Adrenal gland (tissue), 12 donors: ENCODE measurements around the gene SDR42E1. TPM values are rescaled to one million over a fixed set of nuclear protein-coding genes. Genes with fewer than 3 reads are reported as not detected.

Experiments
- DNase-seq, 7 donors: peaks; one replicate each; pipeline ENCODE4 v3.0.0-alpha.2; 2019 to 2020
- H3K27ac ChIP-seq, 5 donors: fragments of 200-600 bp; sonication (generic) in 4 of 5; 1 replicate in 3 of 5; 2 replicates in 2 of 5; pipeline versions ENCODE4 v1.5.1 to v1.8.0; 2016 to 2020; ENCODE audit warnings: mild to moderate bottlenecking in 1 of 5
- H3K27me3 ChIP-seq: fragments of 200-600 bp; 2 replicates; pipeline ENCODE4 v1.8.0; 2021
- H3K36me3 ChIP-seq, 2 donors: fragments of 200-600 bp; replicated peaks in 1 of 2; 1 replicate in 1 of 2; 2 replicates in 1 of 2; pipeline versions ENCODE4 v1.5.1 to v1.8.0; 2018 to 2022
- H3K4me1 ChIP-seq, 2 donors: fragments of 200-600 bp; replicated peaks in 1 of 2; 1 replicate in 1 of 2; 2 replicates in 1 of 2; pipeline versions ENCODE4 v1.5.1 to v1.8.0; 2018 to 2021
- H3K4me3 ChIP-seq, 4 donors: fragments of 200-600 bp; sonication (generic) in 3 of 4; one replicate each; pipeline ENCODE4 v1.5.1; 2016 to 2018
- H3K9me3 ChIP-seq, 3 donors: fragments of 200-600 bp; sonication (generic) in 1 of 3; replicated peaks in 1 of 3; 1 replicate in 2 of 3; 2 replicates in 1 of 3; pipeline versions ENCODE4 v1.5.1 to v1.8.0; 2016 to 2021
- POLR2A ChIP-seq, 2 donors: fragments of 450-650 bp; IDR thresholded peaks; one replicate each; pipeline ENCODE4 v1.6.1; 2017; ENCODE audit warnings: antibody characterized with exemption in 2 of 2, mild to moderate bottlenecking in 2 of 2, moderate library complexity in 1 of 2
- WGBS, 4 donors: extraction: QIAGEN DNeasy Blood & Tissue Kit in 2 of 4; methylation state at CpG; one replicate each; pipeline versions ENCODE4 v1.1.5 to v1.1.7; 2013 to 2017; 5-methylcytosine and 5-hydroxymethylcytosine counted together
- intact Hi-C, 2 donors: fragments of 100-400 bp; cut with DNase I; formaldehyde crosslinking; loops; one replicate each; pipeline versions ENCODE4 v1.14.1 to v1.15.0; 2022 to 2023
- polyA plus RNA-seq, 3 donors: library from polyadenylated mRNA; stranded (reverse); fragments of 200-250 nt in 2 of 3; fragments of 350-450 nt in 1 of 3; fragmentation: Illumina TruSeq in 1 of 3; extraction: RNeasy Lipid Tissue Mini Kit (QIAGEN cat#74804) in 1 of 3; gene quantifications; one replicate each; pipeline ENCODE4 v1.2.3, GENCODE V29; 2013 to 2014
- total RNA-seq, 9 donors: library from RNA; depleted of rRNA in 4 of 9; stranded (reverse); fragments of >200 nt in 4 of 9; fragments of 120-200 nt in 1 of 9; fragmentation: NEBNext Ultra II Directional in 1 of 9; extraction: Animal tissue kit (Norgen Biotek cat#: 25700) in 1 of 9; gene quantifications; one replicate each; pipeline versions ENCODE4 v1.1.0 to v1.2.4, GENCODE V29; 2013 to 2023
- TF ChIP-seq, protein P1 (sequence below), 6 experiments: fragments of 450-650 bp in 4 of 6; fragments of 200-600 bp in 2 of 6; sonication (generic) in 1 of 6; IDR thresholded peaks; 1 replicate in 5 of 6; 2 replicates in 1 of 6; pipeline versions ENCODE4 v1.5.1 to v1.8.0; 2016 to 2021; ENCODE audit warnings: antibody characterized with exemption in 6 of 6, mild to moderate bottlenecking in 2 of 6, moderate library complexity in 1 of 6
- donor health status: healthy with polysubstance abuse.
- donor health status: Bipolar disorder and iron deficiency.
- donor health status: DM: yes; HTN: yes; CAD: no.
- donor health status: DM: no; HTN: no; CAD: no.
- donor health status: DM: no; HTN: no; CAD: no.
- donor health status: DM: yes; HTN: yes; CAD: no.

SDR42E1 gene
- total and polyA plus RNA-seq, 12 donors, result 0.10 to 0.94 (median 0.28) TPM; not detected in 1

DNA sequence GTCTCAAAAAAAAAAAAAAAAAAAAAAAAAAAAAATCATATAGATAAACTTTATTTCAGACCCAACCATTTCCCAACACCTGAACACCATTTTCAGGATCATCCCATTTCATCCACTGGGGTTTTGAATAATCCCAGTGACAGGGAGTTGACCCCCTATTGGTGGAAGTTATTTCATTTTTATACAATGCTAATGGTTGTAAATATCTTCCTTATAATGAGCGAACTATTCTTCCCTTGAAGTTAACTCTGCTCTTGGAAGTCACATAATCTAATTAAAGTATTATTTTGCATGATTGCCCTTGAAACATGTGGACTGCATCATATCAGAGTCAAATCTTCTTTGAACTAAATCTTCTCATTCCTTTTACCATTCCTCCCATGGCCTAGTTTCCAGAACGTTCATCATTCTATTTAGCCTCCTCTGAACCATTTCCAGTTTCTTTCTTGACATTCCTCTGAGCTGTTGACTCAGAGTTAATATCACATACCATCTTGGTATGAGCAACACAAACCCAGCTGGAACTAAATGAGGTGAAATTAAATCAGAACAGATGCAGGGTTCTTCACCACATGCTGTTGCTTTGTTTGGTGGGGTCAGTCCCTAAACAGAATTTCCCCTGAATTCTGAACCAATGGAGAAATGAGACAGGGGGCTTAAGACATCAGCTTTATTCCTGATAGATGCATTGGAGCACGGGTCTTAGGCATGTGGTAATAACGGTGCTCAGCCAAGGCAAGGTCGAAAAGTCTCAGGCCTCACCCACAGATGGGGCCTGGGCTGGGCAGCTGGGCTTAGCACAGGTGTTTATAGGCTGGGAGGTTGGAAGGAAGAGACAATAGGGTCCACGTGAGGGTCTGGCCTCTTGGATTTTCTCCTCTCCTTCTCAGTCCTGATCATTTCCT lies 32.7 kb upstream of the SDR42E1 start:
- no peak overlapping the region for H3K4me3 ChIP-seq
- no peaks in the 10 kb centered on the region for H3K27me3 ChIP-seq
- no peak for TF ChIP-seq POLR2A (IDR thresholded peaks at IDR 0.05)
- TF ChIP-seq, protein P1, sequence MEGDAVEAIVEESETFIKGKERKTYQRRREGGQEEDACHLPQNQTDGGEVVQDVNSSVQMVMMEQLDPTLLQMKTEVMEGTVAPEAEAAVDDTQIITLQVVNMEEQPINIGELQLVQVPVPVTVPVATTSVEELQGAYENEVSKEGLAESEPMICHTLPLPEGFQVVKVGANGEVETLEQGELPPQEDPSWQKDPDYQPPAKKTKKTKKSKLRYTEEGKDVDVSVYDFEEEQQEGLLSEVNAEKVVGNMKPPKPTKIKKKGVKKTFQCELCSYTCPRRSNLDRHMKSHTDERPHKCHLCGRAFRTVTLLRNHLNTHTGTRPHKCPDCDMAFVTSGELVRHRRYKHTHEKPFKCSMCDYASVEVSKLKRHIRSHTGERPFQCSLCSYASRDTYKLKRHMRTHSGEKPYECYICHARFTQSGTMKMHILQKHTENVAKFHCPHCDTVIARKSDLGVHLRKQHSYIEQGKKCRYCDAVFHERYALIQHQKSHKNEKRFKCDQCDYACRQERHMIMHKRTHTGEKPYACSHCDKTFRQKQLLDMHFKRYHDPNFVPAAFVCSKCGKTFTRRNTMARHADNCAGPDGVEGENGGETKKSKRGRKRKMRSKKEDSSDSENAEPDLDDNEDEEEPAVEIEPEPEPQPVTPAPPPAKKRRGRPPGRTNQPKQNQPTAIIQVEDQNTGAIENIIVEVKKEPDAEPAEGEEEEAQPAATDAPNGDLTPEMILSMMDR (IDR thresholded peaks at IDR 0.05), result no peak
- intact Hi-C loops, result no loop called here
- no peaks in the 10 kb centered on the region for H3K36me3 ChIP-seq
- DNase-seq, result no peak
- H3K4me1 ChIP-seq, result no peaks in the 10 kb centered on the region
- WGBS, 4 donors, result 54 to 68% (median 66%) methylated on average over 6 of the region's 6 CpGs
- no peaks in the 10 kb centered on the region for H3K9me3 ChIP-seq
- H3K27ac ChIP-seq, result peak overlapping the region in 1 of 5 donors; percentile 8

GRCh38 chr16:82042846-82043245 lies 31.6 kb upstream of the SDR42E1 start:
- Histone ChIP-seq H3K27me3 (no peaks in the 10 kb centered on the region), H3K9me3 (no peaks in the 10 kb centered on the region), H3K36me3 (no peaks in the 10 kb centered on the region), H3K27ac (no peak overlapping the region), H3K4me1 (no peaks in the 10 kb centered on the region), H3K4me3 (no peak overlapping the region)
- TF ChIP-seq POLR2A (IDR thresholded peaks at IDR 0.05), result no peak
- TF ChIP-seq, protein P1 (IDR thresholded peaks at IDR 0.05), result no peak
- no peak for DNase-seq
- WGBS, 4 donors, result 76 to 96% (median 86%) methylated on average over 2 of the region's 2 CpGs
- intact Hi-C loops, result no loop called here

- intact Hi-C loops, result no loop called here
- Histone ChIP-seq H3K9me3 (no peaks in the 10 kb centered on the region), H3K4me1 (no peaks in the 10 kb centered on the region), H3K36me3 (no peaks in the 10 kb centered on the region), H3K4me3 (no peak overlapping the region), H3K27me3 (no peaks in the 10 kb centered on the region), H3K27ac (no peak overlapping the region)
- TF ChIP-seq POLR2A (IDR thresholded peaks at IDR 0.05), result no peak
- TF ChIP-seq, protein P1 (IDR thresholded peaks at IDR 0.05), result no peak
- 91 to 100% (median 92%) methylated on average over 5 to 8 of the region's 8 CpGs for WGBS, 4 donors
- DNase-seq, result no peak
Observed at GRCh38 chr16:82042144-82042543, 30.9 kb upstream of the SDR42E1 start.

- no peak for DNase-seq
- H3K4me1 ChIP-seq, result no peaks in the 10 kb centered on the region
- no peaks in the 10 kb centered on the region for H3K9me3 ChIP-seq
- TF ChIP-seq, protein P1 (IDR thresholded peaks at IDR 0.05), result no peak
- TF ChIP-seq POLR2A (IDR thresholded peaks at IDR 0.05), result no peak
- 77 to 84% (median 80%) methylated on average over 4 of the region's 4 CpGs for WGBS, 4 donors
- H3K27me3 ChIP-seq, result no peaks in the 10 kb centered on the region
- no peak overlapping the region for H3K27ac ChIP-seq
- no peaks in the 10 kb centered on the region for H3K36me3 ChIP-seq
- no peak overlapping the region for H3K4me3 ChIP-seq
- intact Hi-C loops, result no loop called here
Observed at GRCh38 chr16:82041542-82041941, 30.3 kb upstream of the SDR42E1 start.
